NOMO-1 treated with DMSO at 0.1 percent for 48 hours (cell line): ENCODE measurements around the gene CUEDC1.
A peak's percentile ranks its signal among the peaks of the same experiment; 100 is the strongest.
"Not testable (repeated sequence)": the region's sequence is repeated elsewhere in the genome, so short reads cannot be mapped to it uniquely, and the experiment has no call there.

Experiments
- DNase-seq: peaks from one replicate; lab custom pipeline; 2025; ENCODE audit not compliant: unreplicated experiment; lab: John Stamatoyannopoulos, UW

CUEDC1 gene

DNA sequence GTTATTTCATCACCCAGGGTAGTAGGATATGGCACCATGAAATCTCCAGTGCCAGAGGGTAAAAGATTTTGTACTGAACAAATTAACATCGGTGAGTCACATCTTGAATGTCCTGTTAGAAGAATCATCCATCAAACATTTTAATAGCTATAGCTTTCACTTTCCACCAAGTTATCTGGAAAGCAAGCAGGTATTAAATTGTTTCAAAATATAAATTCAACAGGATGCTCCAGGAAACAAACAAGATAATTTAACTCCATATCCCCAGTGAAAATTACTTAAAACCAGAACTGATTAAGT is 30.4 kb upstream of the CUEDC1 start:
- peak; percentile 18 for DNase-seq

DNA sequence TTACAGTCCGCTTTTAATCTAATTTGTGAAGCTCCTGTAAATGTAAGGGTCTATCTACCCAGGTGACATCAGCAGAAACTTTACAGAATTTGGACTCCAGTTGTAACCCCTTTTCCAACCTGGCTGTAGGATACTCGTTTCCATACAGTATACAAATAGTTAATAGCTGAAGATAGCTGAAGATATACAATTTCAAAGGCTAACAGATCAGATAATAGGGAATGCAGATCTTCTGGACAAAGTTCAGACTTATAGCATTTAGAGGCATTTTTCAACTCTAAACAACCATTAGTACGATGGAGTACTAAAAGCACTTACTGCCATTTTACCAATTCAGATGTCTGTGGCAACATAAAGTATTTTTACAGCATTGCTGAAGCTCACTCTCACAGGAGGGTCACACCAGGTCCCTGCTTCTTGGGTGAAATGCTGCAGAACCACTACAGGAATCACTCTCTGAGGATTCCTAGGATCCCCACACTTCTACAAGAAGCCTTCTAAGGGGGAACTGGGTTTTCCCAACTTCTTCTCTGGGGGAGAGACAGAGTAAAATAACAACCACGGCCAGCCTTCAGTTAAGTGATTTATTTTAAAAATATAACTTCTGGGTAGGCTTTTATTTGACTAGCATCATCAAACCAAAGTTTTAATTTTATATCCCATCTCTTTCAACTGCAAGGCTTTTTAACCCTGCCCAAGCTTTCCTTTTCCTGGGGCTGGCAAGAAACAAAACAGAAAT is 29.9 kb upstream of the CUEDC1 start:
- DNase-seq, result no peak

DNA sequence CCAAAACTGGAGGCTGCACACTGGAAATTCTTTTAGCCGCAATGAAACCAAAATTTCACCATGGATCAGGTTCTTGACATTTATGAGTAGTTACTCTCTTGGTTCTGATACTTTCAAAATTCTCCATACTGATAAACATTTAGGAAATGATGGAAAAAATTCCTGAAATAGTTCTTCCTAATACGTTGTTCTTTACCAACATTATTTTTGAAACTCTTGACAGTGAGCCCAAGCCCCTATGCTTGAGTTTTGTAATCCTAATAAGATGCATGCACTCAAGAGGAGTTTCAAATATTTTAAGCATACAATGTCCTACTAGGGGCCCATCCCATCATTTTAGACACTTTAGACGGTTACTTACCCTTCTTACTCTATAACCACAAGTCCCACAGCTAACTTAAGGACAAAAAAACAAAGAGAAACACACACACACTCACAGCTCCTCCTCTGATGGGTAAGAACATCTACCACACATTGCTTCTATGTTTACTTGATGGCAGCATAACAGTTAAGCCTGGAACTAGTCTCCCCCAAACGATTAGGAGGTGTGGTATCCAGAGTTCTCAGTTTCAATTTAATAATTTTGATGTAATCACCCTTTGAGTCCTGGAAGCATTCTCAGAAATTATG is 29.2 kb upstream of the CUEDC1 start:
- no peak for DNase-seq

DNA sequence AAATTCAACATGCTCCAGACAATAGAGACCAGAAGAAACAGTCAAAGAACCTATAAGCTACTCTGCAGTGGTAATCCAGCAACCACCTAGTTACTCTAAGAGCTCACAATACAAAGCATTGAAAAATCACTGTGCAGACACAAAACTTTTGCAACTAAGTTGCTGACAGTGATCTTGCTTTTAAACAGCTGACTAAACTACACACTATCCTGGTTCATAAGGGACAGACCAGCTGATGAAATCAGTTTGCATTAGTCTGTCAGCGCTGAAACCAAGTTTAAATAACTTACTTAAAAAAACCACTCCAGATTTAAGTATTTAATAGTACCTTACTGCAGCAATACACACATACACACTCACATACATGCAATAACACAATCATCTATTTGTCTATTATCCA is 28.2 kb upstream of the CUEDC1 start:
- DNase-seq, result no peak

DNA sequence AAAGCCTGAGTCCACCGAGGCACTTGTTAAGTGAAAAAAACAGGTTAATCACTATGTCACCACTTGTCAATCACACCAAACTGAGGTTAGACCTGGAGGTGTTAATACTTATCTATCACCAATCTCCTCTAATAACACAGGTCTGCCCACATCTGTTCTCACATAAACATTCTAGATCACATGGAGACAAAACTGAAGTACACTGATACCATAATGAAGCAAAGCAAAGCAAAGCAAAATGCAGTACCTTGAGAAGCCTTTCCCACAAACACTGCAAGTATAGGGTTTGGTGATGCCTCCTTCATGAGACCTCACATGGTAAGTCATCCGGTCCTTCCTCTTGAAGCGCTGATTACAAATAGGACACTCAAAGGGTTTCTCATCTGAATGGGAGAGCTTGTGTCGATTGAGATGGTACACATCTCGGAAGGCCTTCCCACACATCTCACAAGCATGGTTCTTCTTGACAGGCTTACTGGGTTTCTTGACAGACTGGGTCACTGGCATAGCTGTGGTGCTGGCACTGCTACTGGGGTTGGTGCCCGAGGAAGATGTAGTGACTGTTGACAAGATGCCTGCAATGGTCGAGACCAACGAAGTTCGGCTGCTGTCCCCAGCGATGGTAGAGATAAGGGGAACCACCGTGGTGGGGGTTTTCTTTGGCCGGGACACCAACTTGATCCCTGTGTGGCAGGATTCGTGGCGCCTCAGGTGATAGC is 27.4 kb upstream of the CUEDC1 start:
- DNase-seq, result no peak

DNA sequence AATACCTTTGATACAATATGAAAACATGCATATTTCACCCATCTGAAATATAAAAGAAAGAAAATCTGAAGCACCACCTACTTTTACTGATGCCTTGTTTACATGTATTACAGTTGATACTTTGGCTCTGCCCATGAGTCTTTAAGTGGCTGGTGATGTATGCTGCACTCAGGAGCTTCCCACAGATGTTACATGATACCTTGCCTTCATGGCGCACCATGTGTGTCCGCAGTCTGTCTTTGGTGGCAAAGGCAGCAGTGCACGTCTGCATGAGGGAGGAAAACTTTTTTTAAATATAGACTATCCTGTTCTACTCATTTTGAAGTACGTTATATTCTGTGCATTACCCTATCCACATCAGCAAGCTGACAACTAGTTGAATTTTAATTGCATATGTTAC is 25.3 kb upstream of the CUEDC1 start:
- DNase-seq, result no peak

DNA sequence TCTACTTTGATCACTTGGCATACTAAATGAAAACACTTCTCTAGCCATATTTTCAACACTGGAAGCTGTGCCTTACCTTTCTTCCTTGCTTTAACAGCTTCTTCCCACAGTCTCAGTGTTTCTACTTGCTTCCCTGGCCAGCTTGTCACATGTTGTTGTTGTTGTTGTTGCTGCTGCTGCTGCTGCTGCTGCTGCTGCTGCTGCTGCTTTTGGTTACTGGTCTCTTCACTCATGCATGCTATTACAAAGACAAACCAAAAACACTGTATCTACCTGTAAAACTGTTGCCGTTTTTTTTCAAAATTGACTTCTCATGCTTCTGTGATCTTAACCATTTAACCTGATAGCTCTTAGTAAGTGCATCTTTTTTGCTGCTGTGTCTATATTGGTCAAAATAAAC is 23.9 kb upstream of the CUEDC1 start:
- no peak for DNase-seq

DNA sequence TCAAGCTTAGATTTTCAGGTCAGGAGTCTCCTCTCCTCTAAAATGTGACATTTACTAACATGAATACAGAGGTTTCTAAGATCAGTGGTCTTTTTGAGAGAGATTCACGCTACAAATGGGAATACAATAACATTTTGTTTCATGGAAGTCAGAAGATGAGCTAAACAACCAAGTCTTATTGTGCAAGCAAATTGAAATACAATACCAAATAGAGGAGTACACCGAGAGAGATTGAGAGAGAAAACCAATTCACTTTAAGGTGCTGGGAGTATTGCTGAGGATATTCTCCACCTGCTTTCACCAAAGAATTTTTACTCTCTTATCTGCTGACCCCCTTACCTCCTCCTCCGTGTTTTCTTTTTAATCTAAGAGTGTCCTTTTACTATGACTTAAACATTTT is 21.4 kb upstream of the CUEDC1 start:
- DNase-seq, result no peak

DNA sequence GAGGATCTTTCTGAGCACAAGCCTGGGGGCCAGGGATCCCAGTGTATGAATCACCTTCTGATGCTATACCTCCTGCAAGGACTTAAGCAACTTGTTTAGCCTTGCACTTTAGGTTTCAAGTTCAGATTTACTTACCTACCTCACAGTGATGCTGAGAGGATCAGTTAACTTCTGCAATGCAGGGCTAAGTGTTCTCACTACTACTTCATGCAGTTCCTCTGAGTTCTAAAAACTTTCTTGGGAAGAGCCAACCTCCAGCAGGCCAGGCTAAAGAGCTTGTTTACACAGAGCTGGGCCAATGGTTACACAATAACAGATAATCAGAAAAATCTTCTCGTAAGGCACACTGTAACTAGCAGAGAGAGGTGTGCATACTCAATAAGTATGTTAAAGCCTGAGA is 19.8 kb upstream of the CUEDC1 start:
- DNase-seq, result no peak

DNA sequence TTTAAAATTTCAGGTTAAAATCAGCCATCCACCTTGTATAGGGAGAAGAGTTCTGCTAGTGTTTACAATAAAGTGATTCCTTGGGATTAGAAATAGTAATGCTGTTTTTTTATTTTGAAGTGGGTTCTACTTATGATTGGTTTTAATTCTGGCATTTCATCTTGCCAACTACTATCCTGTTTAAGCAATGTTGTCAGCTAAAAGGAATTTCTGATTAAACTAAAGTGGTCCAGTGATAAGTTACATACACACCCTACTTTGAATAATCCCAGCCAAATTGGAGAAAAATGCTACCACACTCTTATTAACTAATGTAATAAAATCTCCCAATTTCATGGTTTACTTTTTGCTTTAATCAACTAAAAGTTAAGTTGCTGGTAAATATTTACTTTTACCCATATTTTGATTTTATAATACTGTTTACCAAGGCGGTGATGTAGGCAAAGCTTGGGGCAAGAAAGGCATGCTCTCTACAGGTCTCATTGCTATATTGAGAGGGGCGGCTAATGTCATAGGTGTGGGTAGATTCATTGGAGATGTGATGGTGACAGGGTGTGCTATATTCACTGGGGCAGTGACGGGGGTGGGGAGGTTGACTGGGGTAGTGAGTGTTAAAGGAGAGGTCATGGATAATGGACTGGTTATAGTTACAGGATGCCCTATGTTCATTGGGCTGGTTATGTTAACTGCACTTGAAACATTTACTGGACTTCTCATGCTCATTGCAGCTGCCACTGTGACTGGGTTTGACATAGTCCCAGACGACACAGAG is 19.0 kb upstream of the CUEDC1 start:
- not testable (repeated sequence) for DNase-seq

DNA sequence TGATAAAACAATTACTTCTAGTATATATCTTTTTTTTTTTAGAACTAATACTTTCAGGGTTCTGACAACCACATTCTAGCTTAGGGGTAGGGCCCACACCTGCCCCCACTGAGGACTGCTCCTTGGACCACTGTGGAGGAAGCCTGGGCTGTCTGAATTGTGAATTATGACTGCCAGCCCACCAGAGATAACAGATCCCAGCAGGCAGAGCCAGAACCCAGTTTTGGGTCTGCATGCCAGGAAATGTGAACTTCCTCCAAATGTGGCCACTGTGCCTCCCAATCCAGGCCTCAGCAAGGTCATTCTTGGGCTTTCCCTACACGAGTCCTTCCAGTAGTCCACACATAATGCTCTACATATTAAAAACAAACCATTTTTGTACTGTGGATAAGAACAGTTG is 16.9 kb upstream of the CUEDC1 start:
- no peak for DNase-seq

DNA sequence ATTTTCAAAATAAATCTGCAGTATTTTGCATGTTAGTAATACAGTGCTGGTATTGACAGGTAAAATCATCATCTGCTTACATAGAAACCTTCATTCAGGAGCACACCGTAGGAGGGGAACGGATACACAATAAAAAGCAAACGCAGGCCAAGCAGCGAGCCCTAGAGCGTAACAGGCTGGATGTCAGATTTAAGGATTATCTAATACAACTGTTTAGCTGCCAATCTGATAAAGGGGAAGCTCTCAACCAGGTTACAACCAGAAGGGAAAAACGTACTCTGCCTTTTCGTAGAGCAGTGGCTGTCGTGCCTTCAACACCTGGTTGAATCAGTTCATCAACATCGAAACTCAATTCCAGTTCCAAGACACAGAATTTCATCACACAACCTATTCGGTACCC is 16.4 kb upstream of the CUEDC1 start:
- DNase-seq, result no peak

DNA sequence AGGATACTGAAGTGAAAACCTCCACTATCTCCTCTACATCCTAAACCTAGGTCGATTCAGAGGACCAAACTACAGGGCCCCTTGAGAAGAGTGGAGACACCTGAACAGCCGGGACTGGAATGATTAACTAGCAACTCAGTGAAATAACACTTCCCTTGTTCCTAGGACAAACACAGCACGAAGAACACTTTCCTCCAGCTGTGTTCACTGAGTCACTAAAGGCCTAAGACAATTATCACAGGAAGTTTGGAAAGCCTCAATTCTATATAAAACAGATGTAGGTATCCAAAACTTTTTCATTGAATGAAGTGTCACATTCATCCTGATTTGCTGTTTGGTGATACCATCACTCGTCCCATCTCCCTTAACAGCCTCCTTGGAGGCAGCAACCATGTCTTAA is 15.5 kb upstream of the CUEDC1 start:
- DNase-seq, result no peak

DNA sequence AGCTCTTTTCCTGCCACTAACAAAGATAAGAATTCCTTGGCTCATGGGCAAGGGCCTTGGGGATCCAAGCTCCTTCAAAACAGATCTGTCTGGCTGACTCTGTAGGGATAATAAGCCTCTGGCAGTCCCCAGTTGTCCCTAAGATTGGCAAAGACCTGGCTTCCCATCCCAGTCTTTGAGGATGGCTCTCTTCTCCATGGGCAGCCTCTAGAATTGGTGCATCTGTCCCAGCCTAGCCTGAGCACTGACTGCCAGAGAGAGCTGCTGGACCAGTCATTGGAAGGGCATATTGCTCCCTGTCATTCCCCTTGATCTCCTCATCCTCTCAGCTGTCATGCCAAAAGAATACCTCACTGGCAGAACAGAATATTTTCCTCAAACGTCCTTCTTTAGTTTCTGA is 13.2 kb upstream of the CUEDC1 start:
- DNase-seq, result no peak

DNA sequence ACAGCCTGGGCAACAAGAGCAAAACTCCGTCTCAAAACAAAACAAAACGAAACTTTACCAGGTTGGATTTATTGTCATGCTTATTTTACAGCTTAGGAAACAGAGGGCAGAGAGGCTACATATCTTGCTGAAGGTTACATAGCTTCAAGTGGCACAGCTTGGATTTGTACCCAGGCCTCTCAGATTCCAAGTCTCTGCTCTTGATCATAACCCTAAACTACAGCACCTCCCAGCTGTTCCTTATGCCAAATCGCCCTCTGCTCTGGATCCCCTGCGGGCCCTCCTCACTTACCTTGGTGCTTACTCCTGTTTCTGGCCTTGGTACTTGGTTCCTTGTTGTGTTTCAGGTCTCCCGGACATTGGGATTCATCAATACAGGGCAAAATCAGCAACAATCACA is 11.7 kb upstream of the CUEDC1 start:
- DNase-seq, result no peak

DNA sequence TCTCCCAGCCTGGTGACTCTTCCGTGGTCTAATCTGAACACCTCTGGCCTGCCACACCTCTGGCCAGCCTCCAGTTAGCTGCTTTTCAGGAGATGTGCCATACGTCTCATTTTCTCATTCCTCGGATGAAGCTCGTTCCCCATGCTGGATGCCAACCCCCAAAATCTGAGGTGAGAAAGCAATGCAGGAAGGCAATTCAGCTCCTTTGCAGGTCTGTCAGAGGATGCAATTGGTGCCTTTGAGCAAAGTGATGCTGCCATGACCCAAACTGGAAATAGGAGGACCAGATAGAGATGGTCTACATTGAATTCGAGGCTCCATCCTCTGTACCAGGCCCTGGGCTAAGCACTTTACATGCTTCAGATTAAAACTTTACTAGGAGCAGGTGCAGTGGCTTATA is 11.0 kb upstream of the CUEDC1 start:
- DNase-seq, result no peak

DNA sequence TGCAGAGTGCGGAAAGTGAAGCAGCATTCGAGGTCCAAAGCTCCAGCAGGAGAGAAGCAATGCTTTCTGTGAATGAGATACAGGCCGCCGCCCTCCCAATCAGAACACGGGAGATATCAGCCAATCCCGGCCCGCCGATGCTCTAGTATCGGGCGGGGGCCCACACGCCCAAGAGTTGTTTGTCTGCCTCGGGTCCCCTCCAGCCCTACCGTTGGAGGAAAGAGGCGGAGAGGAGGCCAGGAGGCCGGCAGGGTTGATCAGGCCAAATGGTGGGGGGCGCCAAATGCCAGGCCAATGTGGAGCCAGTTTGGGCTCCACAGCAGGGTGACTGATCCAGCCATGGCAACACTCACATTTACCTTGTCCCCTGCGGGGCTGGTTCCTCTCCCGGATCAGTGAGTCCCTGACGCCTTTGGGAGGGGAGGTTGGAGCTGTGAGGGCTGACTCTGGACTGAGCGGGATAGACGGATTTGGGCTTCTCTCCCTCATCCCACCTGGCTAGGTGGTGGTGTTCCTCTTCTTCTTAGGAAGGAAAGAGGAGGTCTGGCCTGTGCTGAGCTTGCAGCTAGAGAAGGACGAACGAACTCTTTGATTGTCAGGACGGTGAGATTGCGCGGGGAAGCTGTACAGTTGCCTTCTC is 10.4 kb upstream of the CUEDC1 start:
- no peak for DNase-seq

DNA sequence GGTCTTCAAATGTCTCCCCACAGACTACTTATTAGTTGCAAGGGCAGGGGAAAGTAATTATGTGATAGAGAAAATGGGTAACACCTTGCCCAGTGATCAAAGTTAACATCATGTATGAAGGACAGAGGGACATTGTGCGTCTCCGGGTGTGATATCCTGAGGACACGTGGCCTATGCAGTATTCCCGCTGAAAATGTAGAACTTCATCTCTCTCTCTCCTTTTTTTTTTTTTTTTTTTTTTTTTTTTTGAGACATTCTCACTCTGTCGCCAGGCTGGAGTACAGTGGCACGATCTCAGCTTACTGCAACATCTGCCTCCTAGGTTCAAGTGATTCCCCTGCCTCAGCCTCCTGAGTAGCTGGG is 7.9 kb upstream of the CUEDC1 start:
- DNase-seq, result no peak

DNA sequence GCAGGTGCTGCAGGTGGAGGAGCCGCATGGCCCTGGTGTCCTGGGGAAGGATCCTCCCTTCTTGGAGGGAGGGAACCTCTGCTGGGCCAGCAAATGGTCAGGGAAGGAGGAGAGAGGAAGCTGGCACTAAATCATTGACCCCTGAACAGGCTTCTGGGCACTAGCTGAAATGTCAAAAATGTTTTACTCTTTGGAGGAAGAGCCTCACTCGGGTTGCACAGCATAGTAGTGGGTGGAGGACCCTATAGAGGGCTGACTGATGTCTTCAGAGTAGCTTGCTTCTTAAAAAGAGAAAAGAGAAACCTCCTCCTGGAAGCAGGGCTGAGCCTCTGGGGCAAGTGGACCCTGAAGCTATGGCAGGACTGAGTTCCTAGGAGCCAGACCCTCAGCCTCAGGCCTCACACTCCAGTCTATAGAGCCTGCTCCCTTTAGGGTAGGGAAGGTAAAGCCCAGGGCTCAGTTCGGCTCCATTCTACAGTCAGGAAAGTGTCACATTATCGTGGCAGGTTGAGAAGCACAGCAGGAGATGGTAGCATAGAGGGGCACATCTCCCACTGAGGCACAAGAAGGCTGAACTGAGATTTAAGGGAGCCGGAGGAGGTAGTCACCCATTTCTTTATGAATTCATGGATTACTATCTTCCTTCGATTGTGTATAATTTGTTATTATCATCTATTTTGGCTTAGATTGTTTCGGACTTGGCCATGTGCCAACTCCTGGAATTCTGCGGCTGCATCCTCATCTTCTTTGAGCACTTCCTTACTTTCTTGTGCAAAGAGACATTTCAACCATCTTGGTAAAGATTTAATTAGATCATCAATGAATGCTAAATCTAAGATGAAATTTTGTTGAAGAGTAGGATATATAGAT is 7.3 kb upstream of the CUEDC1 start:
- DNase-seq, result no peak

DNA sequence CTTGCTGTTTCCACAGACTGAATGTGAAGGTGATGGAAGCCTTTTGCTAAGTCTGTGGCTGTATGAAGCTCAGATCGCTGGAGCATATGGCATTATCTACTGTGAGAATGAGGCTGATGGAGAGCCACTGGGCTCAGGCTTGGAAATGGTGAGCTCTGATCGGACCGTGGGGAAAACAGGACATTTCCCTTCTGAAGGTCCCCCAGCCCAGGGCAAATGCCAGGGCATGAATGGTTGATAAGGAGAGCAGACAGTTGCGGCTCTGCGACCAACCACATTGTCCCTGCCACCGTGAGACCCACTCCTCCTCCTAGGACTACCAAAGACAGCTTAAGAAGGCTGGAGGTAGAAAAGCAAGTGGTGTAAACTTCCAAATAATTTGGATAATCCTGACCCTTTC is 4.7 kb upstream of the CUEDC1 start:
- DNase-seq, result no peak

DNA sequence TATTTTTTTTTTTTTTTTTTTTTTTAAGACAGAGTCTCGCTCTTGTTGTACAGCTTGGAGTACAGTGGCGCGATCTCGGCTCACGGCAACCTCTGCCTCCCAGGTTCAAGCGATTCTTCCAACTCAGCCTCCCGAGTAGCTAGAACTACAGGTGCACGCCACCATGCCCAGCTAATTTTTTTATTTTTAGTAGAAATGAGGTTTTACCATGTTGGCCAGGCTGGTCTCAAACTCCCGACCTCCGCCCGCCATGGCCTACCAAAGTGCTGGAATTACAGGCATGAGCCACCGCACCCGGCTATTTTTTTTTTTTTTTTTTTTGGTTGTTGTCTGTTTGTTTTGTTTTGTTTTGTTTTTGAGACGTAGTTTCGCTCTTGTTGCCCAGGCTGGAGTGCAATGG is 3.2 kb upstream of the CUEDC1 start:
- not testable (repeated sequence) for DNase-seq
